Left renal cortex interstitium (tissue), 4 donors: ENCODE results near the gene CLBA1. TPM values are rescaled to one million over a fixed set of nuclear protein-coding genes. Genes with fewer than 3 reads are reported as not detected.

Source experiments
- DNase-seq, 4 donors: peaks; one replicate each; pipeline ENCODE4 v3.0.0-alpha.2; 2013; ENCODE audit warnings: low read depth in 4 of 4, low spot score in 2 of 4, missing footprints in 1 of 4
- polyA plus RNA-seq, 4 donors: library from polyadenylated mRNA; unstranded; fragments of 120-200 nt; gene quantifications; one replicate each; pipeline ENCODE4 v1.2.1, GENCODE V29; 2013; ENCODE audit not compliant: insufficient read length in 4 of 4

CLBA1 gene
- polyA plus RNA-seq, 4 donors = 22.0 to 34.9 (median 25.4) TPM

DNA sequence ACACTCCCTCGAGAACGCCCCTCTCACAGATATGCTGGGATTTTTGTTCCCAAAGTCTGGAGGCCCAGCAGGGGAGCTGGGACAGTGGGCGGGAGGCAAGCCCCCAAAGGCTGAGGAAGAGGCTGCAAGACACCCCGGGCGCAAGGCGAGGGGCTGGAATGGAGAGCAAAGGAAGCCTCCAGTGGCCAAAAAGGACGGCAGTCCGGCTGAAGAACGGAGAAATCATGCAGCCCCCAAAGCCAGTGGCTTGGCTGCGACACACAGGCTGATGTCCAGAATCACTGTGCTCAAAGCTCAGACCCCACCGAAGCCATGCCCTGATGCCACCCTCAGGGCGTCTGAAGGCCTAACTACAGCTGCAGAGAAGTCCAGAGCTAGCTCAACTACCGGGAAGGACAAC is 10.9 kb downstream of the CLBA1 start:
- no peak for DNase-seq

DNA sequence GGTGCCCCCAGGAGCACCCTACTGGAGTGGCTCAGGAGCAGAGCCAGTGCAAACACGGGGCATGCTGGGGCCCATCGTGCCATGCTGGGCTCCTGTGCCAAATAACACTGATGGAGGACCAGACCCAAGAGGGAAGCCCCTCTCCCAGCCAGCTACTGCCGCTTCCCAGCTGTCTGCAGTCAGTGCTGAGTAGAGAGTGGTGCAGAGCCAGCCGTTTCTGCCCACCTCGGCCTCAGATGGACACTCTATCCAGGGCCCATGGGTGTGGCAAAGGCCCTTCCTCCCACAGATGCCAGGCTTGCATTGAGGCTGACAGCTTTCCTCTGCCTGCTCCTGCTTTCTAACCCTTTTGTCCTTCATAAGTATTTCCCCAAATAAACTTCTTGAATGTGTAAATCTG is 13.2 kb downstream of the CLBA1 start:
- DNase-seq = no peak

DNA sequence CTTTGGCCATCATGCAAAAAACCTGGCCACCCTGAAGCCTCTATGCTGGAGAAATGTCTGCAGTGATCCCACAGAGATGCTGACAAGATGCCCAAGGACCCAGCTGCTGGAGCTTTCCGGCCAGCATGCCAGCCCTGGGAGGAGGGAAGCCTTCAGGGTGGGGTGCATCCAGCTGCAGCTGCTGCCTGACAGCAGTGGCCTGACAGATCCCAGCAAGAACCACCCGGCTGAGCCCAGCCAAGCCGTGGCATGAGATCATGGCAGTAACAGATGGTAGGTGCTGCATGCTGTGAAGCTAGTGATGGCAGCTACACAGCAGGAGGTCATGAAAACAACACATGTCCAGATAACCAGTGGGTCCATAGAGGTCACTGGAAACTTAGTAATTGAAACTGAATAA is 13.8 kb downstream of the CLBA1 start:
- DNase-seq = no peak

DNA sequence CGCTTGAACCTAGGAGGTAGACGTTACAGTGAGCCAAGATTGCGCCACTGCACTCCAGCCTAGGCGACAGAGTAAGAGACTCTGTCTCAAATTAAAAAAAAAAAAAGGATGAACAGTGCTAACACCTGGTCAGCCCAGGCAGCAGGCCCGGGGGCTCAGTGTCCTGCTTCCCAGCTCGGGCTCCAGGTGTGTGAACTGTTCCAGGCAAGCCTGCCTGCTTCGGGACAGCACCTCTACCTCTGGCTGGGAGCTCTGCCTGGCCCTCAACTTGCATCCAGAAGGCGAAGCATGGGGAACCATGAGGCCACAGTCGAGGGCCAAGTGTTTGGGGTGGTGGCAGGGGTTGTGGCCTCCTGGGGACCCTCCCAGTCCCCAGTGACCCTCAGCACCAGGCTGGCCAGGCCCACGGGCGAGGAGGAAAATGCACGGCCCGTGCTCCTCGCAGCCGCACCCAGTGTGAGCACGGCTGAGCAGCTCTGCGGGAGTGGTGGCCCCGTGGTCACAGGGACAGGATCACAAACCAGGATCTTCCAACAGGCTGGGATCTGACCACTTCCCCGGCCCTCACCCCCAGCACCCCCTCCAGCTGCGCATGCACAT is 19.8 kb downstream of the CLBA1 start:
- no peak for DNase-seq

DNA sequence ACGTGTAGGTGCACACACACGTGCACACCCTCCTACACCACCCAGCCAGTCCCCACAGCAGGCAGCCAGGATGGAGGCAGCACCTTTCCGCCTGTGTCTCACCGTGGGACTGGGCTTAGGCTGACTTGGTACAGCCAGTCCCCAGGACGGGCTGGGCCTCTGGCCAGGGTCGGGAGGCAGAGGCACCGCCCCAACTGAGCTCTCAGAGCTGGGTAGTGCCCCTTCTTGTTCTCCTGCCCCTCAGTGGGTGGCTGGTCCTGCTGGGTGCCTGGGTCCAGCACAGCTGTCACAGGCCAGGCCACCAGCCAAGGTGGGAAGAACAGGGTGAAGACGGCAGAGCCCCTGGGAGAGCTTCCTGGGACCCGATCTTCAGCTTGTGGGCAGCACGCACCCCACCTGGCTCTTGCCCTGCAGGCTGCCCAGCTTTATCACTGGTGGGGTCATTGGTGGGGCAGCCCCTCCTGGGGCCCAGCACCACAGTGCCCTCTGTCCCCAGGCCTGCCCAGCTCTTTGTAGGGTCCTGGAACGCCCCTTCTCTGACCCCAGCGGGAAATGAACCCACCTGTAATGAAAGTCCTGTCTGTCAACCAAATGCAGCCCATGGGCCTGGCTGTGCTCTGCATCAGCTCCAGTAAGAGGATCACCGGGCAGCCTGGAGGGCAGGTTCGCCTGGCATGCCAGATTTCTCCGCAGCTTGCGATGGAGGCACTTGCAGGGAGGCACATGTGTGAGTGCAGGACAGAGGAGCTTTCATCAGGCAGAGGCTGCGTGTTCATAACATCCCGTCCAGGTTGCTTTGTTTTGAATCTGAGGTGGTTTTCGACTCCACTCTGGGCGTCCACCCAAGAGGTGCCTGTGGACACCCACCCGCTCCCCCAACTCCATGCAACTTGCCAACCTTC is 20.6 kb downstream of the CLBA1 start:
- DNase-seq = no peak

DNA sequence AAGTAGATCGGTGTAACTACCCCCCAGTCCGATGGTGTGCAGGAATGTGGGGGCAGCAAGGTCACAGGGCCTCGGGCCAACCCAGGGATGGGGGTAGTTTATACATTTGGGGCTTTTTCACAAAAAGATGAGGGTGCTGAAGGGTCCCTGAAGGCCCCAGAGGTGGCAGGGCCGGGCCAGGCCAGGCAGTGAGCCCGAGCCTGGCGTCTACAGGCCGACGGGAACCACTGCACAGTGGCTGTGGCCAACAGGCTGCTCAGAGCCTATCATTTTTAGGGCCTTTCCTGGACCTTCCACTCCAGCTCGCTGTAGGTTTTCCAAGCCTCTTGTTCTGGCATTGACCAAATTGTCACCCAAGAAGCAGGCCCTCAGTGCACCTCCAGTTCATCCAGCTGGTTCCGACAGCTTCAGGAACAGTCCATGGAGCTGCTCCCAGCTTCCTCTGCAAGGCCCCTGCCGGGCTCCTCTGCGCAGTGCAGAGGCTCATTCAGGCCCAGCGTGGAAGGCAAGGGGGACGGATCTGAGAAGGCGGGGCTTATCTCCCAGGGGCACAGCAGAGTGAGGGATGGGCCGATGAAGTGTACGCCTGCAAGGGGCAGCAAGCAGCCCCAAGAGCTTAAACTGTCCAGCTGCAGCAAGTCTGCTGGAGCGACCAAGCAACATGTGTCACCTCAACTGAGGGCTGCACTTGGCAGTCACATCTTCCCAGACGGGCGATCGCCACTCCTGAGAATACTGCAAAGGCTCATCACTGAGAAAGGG is 21.4 kb downstream of the CLBA1 start:
- no peak for DNase-seq

DNA sequence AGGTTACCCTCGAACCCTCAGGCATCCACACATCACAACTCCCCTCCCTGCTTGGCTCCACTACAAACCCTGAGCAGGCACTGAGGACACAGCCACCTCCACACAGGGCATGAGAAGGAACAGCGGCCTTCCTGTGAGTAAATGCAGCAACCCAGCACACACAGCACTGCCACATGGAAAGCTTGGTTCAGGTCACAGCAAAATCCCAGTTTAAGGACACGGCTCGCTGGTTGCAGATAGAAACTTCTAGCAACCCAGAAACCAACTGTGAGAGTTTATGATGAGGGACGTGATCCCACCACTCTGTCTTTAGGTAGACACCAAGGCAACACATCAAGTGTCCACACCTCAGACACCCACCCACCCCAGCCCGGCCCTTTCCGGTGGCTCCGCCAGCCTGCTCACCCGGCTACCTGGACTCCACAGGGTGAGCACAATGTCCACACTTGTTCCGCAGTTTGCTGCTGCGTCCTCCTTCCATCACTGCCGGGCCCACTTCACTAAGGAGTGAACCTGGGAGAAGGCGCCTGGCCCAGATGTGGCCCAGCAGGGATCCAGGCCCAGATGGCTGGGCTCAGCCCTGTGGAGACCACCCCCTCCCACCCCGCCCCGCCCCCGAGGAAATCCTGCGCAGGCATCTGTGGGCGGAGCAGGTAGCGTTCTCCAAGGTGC is 22.1 kb downstream of the CLBA1 start:
- DNase-seq = no peak

DNA sequence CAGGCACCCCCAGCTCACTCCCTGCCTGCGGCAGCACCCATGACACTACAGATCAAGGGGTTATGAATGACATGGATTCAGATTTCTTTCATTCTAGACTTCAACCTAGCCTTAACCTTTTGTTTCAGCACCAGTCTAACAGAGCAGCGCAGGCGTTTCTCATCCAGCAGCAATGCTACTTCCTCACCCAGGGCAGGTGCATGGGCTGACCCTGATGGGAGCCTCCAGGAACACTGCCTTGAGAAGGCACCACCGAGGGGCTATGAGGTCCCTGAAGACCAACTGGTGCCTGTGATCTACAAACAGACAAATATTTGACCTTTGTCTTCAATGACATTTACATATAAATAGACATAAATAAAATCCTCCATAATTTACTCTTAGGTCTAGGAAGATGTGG is 24.5 kb downstream of the CLBA1 start:
- DNase-seq = no peak

DNA sequence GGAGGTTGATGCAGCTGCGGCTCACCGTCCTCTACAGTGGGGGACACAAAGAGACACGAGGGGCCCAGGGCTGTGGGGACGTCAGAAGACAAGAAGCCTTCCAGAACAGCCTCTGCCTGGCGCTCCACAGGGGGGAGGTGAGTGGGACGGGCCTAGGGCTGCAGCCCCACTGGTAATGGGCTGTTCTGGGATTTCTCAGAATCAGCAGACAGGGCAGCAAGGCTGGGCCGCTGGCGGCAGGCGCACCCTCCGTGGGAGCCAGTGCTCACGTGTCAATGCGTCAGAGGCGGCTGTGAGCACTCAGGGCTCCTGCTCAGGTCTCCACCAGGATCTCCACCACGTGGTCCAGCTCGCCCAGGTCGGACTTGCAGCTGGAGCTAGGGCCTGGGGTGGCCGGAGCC is 25.3 kb downstream of the CLBA1 start:
- no peak for DNase-seq

DNA sequence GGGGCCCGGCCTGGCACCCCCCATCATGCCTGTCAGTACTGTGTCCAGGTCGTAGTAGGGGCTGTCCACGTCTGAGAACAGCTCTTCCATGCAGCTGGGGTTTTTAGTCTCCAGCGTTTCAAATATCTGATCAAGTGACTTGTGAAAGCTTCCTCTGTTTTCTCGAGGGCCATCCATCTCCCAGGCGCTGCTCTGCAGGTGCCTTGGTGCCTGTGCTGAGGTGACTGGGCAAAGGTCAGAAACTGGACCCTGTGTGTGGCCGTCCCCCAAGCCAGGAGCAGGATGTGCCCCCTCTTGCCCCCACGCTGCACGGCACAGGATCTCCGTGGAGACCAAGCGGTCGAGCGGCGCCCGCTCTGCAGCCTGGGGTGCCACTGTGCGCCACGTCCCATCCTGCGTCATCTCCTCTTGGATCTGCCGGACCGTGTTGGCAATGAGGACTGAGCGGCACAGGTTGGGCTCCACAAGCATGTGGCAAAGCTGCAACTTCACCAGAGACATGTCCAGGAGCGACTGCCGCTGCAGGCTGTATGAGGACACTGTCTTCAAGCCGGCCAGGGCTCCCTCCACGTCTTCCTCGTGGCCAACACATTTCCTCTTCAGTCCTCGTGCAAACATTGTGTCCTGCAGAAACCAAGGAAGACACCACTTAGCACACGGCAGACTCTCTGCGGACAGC is 25.9 kb downstream of the CLBA1 start:
- no peak for DNase-seq

DNA sequence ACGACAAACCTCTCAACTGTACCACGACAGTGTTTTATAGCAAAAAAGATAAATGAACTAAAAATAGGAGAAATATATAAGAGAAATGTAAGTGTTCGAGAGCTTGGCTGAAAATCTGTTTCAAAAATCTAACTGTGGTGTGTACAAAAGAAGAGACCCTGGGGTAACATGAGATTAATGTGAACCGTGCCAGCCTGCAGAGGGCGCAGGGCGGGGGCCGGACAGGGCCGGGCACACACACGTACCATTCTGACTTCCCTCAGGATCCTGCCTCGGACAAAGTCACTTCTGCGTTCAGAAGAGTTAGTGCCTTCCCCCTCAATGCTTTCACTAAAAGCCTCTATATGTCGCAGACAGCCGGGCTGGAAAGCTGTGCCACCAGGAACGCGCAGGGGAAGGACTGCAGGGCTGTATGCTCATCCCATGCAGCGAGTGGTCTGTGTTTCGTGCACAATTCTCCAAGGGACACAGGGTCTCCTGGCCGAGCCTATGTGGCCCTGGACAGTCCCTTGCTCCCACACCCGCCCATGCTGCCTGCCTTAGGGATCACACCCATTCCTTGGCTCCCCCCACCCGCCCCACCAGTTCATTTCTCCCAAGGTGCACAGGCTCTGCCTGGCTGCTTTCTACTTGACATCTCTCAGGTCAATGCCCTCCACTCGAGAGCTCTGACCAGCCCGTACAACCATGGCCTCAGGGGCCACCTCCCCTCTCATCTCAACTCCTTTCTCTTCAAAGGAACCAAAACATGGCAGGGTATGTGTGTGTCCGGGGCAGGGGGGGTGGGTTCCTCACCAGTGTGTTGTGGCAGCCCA is 26.8 kb downstream of the CLBA1 start:
- DNase-seq = no peak

DNA sequence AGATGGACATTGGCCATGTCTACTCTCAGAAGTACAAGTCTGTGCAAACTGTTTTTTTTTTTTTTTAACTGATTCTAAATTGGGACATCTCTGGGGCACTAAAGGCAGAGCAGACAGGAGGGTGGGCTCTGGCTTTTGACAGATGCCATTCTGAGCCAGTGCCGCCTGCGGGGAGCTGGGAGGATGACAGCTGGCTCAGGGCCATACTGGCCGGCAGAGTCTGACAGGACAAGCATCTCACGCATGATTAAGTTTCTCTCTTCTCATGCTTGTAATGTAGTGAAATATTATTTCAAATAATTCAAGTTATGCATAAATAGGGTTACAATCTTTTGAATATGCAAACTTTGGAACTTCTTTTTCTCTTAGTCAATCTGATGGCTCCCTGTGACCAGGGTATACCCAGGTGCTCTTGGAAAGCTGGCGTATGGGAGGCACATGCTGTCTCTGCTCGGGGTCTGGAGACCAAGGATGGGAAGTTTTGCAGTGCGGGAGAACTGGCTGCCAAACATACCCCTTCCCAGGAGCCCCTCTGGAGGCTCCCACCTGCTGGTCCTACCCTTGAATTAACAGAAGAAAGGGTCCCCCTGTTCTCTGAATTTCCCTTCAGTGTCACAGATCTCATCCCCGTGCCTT is 27.7 kb downstream of the CLBA1 start:
- no peak for DNase-seq

DNA sequence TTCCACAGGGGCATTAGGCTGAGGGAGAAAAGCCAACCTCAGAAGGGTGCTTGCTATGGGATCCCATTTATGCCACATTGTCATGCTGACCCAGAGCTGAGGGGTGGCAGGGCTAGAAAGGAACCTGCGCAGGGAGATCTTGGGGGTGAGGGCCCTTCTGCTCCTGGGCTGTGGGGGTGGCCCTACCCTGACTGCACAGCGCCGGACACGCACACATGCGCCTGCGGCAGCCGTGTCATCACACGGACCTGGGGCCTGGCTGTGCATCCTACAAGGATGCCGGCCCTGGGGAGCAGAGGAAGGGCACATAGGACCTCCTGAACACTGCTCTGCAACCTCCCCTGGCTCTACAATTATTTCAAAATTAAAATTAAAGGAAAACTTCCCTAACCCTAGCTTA is 28.4 kb downstream of the CLBA1 start:
- no peak for DNase-seq

DNA sequence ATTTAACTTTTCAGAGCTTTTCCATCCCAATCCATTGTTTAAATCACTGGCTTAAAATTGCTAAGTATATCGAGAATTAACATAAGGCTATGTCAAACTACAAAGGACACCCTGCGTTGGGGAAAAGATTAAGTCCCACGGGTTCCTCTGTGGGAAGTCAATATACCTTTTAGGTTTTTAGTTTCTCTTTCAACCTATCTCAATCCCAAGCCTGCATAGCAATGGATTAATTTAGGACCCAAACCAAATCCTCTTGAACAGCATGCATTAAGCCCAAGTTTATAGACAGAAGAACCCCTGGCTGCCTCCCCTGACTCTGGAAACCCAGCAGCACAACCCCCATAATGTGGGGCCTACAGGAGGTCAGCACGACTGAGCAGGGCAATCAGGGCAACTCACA is 29.0 kb downstream of the CLBA1 start:
- DNase-seq = no peak

DNA sequence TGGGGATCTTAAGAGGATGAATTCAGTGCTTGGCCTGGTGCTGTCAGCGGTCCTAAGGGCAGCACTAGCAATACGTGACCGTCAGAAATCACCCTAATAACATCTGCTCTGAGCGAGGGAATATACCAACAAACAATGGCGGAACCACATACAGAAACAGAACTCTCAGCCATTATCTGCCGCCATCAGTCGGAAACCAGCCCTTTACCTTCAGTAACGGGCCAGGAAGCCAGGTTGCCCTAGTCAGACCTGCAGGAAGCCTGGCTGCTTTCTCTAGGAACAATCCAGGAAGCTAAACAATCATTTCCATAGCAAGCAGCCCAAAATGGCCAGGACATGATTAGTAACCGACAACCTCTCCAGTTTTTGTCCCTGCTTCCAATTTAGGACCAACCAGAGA is 29.7 kb downstream of the CLBA1 start:
- no peak for DNase-seq

DNA sequence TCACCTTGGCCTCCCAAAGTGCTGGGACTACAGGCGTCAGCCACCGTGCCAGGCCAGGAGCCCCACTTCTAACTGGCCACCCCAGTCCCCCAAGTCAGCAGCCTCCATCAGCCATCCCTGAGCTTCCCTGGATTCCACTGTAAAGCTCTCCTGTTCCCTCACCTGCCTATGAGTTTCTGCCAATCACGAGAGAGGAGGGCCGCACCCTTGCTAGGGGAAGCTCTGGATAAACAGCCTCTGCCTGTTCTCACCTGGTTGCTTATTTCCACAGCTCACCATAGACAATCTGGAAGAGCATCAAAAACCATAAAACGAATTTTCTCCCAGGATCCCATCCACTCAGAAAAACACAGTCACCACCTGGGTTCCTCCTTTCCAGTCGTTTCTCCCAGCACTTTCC is 30.3 kb downstream of the CLBA1 start:
- DNase-seq = no peak

DNA sequence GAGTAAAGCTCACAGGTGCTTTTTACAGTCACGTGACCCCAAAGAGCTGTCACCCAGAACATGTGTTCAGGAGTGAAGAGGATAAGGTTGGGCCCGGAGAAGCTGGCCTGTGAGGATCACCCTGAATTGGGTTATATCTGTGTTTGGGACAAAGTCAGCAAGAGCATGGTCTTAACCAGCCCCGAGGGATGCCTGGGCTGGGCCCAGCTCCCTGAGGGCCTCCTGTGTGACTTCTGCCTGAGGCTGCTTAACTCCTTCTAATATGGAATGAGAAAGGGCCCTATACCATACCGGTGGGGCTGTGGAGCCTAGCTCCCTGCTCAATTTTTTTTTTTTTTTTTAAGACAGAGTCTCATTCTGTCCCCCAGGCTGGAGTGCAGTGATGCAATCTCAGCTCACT is 32.8 kb downstream of the CLBA1 start:
- DNase-seq = no peak

DNA sequence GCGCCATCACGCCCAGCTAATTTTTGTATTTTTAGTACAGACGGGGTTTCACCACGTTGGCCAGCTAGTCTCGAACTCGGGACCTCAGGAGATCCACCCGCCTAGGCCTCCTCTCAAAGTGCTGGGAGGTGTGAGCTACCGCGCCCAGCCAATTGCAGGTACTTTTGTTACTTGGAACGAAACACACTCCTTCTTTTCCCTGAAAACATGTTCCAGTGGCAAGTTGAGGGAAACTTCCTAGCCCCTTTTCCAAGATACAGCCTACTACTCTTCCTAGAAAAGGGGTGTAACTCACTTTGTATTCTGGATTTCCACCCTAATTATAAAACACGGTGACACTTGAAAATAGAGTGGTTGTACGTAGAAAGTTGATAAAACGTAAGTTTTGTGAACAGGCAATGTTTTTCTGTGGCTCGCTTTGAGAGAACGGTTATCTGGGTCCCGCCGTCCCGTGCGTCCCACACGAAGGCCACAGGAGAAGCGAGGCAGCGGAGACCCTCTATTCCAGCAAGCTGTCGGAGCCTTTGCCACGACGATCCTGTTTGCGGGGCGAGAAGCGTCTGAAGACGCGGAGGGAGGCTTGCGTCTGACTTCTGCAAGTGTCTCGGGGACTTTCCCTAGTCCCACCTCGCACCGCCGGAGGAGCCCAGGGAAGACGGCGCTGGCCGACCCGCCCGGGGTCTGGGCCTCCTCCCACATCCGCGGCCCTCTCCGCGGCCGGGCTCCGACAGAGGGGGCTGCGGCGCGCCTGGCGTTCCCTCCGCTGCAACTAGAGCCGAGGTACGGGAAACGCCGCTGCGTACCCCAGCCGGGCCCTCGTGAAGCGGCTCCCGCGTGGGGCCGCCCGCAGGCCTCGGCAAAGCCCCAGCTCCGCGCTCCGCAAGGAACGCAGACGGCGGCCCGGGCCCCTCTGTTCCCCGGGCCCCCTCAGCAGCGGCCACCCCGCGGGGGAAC is 34.5 kb downstream of the CLBA1 start:
- DNase-seq = peak in 2 of 4 donors; percentile 19 to 34
